HepG2 (cell line): ENCODE results near the gene RGMA.

Experiments
- ARID2 ChIP-seq: sonication (generic); formaldehyde crosslinking; IDR thresholded peaks from 2 replicates; pipeline ENCODE4 v1.8.1; 2022; ENCODE audit warnings: mild to moderate bottlenecking, missing genetic modification reagents, borderline replicate concordance
- ATF3 ChIP-seq: sonication (generic); formaldehyde crosslinking; IDR thresholded peaks from 2 replicates; pipeline ENCODE4 v1.4.0; 2020; ENCODE audit warnings: missing genetic modification reagents
- CTCF ChIP-seq: sonication (generic); formaldehyde crosslinking; IDR thresholded peaks from 2 replicates; pipeline ENCODE4 v1.5.0; 2020; ENCODE audit warnings: mild to moderate bottlenecking, missing genetic modification reagents, moderate library complexity
- POLR2AphosphoS5 ChIP-seq: IDR thresholded peaks from 2 replicates; pipeline ENCODE4 v1.6.1; 2012; ENCODE audit warnings: low read depth, low read length
- SMAD1 ChIP-seq: sonication (generic); formaldehyde crosslinking; IDR thresholded peaks from 2 replicates; pipeline ENCODE4 v1.4.0; 2020; ENCODE audit warnings: missing genetic modification reagents, low read depth, mild to moderate bottlenecking, borderline replicate concordance
- SMC3 ChIP-seq: IDR thresholded peaks from 2 replicates; pipeline ENCODE4 v1.6.1; 2011; ENCODE audit warnings: low read length, improper control_type of control experiment
- TFE3 ChIP-seq: IDR thresholded peaks from 2 replicates; pipeline ENCODE4 v1.6.1; 2016
- ZNF121 ChIP-seq: sonication (generic); formaldehyde crosslinking; IDR thresholded peaks from 2 replicates; pipeline ENCODE4 v1.5.0; 2020; ENCODE audit warnings: mild to moderate bottlenecking, missing genetic modification reagents
- ZNF274 ChIP-seq: sonication (generic); formaldehyde crosslinking; IDR thresholded peaks from 2 replicates; pipeline ENCODE4 v1.5.1; 2020; ENCODE audit warnings: mild to moderate bottlenecking, missing genetic modification reagents

- no peak for TF ChIP-seq SMAD1 (CRISPR knock-in tag)
- peak; percentile 80 for TF ChIP-seq CTCF (CRISPR knock-in tag)
- peak; percentile 72; the same call in 1 of the 2 replicates for TF ChIP-seq SMC3
- TF ChIP-seq ARID2 (CRISPR knock-in tag), result no peak
- no peak for TF ChIP-seq ATF3
- TF ChIP-seq ZNF121, result no peak
- no peak for TF ChIP-seq ZNF274
- no peak for TF ChIP-seq TFE3 (CRISPR knock-in tag)
- no peak for TF ChIP-seq POLR2AphosphoS5
Observed at GRCh38 chr15:93087825-93088199, 1.2 kb downstream of the RGMA start.
